Kidney (tissue), 14 donors: ENCODE data around the gene ANTXRL. TPM values are rescaled to one million over a fixed set of nuclear protein-coding genes. Genes with fewer than 3 reads are reported as not detected.
A peak's percentile ranks its signal among the peaks of the same experiment; 100 is the strongest.
"Not testable (repeated sequence)": the region's sequence is repeated elsewhere in the genome, so short reads cannot be mapped to it uniquely, and the experiment has no call there.

Experiments
- DNase-seq, 5 donors: peaks; one replicate each; pipeline ENCODE4 v3.0.0-alpha.2; 2013 to 2020
- FAIRE-seq: peaks from 2 replicates; lab custom pipeline; 2012; peaks lifted over from hg19 to GRCh38; lab: Jason Lieb, UNC
- H3K27ac ChIP-seq, 2 donors: one replicate each; pipeline ENCODE4 v1.7.0; 2013; ENCODE audit warnings: low read depth in 2 of 2, low read length in 2 of 2, inconsistent platforms in 1 of 2
- H3K27me3 ChIP-seq: one replicate; pipeline ENCODE4 v1.7.1; 2013; ENCODE audit warnings: low read length, inconsistent platforms; ENCODE audit not compliant: control insufficient read depth, insufficient read depth
- H3K36me3 ChIP-seq, 3 donors: one replicate each; pipeline versions ENCODE4 v1.7.0 to v1.7.1; 2013; ENCODE audit warnings: low read length in 3 of 3, control low read depth in 1 of 3, inconsistent platforms in 1 of 3; ENCODE audit not compliant: insufficient read depth in 3 of 3, control insufficient read depth in 2 of 3
- H3K4me1 ChIP-seq, 3 donors: one replicate each; pipeline versions ENCODE4 v1.7.0 to v1.7.1; 2013; ENCODE audit warnings: low read length in 3 of 3, inconsistent platforms in 1 of 3, low read depth in 1 of 3; ENCODE audit not compliant: control insufficient read depth in 2 of 3, insufficient read depth in 2 of 3
- H3K4me3 ChIP-seq, 3 donors: one replicate each; pipeline versions ENCODE4 v1.7.0 to v1.8.1; 2013; ENCODE audit warnings: low read length in 3 of 3, control low read depth in 1 of 3, inconsistent platforms in 1 of 3
- H3K9ac ChIP-seq, 3 donors: one replicate each; pipeline versions ENCODE4 v1.7.0 to v1.7.1; 2013; ENCODE audit warnings: low read length in 3 of 3, control low read depth in 1 of 3, inconsistent platforms in 1 of 3
- H3K9me3 ChIP-seq, 3 donors: one replicate each; pipeline versions ENCODE4 v1.7.0 to v1.7.1; 2013; ENCODE audit warnings: low read length in 3 of 3, control low read depth in 1 of 3, inconsistent platforms in 1 of 3; ENCODE audit not compliant: control insufficient read depth in 2 of 3, insufficient read depth in 1 of 3
- intact Hi-C: fragments of 100-400 bp; cut with DNase I; formaldehyde crosslinking; loops from one replicate; pipeline ENCODE4 v1.11.1; 2022
- polyA plus RNA-seq: library from polyadenylated mRNA; stranded (reverse); fragments of 350-450 nt; fragmentation: Illumina TruSeq; extraction: RNeasy Lipid Tissue Mini Kit (QIAGEN cat#74804); gene quantifications from one replicate; pipeline ENCODE4 v1.2.3, GENCODE V29; 2014; ENCODE audit warnings: low read depth, low replicate concordance; ENCODE audit not compliant: insufficient read depth
- total RNA-seq: library from RNA; stranded (reverse); fragmentation: NEBNext Ultra II Directional; extraction: Animal tissue kit (Norgen Biotek cat#: 25700); gene quantifications from one replicate; pipeline ENCODE4 v1.2.1, GENCODE V29; 2021
- TF ChIP-seq, protein P1 (sequence below): IDR thresholded peaks from 3 replicates; pipeline ENCODE4 v1.5.1; 2012; ENCODE audit warnings: mild to moderate bottlenecking, moderate library complexity, borderline replicate concordance; ENCODE audit not compliant: insufficient read depth; ENCODE audit errors: extremely low read depth
- donor health status: control.
- donor health status: control.
- donor health status: control.
- donor health status: control.
- donor health status: control.
- donor health status: DM: yes; HTN: yes; CAD: no.
- donor health status: Normal renal cell carcinoma (clear cell type).

The ANTXRL gene
- total and polyA plus RNA-seq, 2 donors from 2014 or later = 0.16 TPM; not detected in 1

DNA sequence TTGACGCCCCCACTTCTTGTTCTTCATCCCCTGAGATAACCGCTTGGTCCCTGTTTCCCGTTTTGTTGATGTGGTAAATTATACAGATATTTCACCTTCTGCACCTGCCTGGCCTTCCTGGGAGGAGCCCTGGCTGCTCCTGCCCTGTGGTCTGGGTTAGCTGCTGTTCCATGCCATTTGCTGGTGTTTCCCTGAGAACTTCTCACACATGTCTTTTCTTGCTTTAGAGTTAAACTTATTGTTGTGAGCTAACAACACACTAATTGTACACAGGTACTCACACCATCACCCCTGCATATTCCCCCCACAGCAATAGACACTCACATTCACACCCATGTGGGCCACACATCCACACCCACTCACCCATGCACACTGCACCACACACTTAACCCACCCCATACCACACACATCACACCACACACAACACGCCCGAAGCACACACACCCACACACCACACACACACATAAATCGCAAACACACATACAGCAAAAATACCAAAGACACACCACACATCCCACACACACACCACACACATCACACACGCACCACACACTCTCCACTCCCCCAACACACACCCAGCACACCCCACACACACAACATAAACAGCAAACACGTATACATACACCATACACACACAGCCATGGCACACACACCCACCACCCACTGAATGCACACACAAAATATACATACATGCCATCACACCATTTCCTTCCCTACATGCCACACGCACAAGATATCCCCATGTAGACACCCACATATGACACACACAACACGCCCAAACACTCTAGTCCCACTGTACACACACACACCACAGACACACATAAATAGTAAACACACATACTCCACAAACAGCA lies 19.4 kb upstream of the ANTXRL start:
- FAIRE-seq (no peak), DNase-seq (no peak)
- Histone ChIP-seq H3K9ac (no peak overlapping the region), H3K27ac (no peak overlapping the region), H3K4me1 (no peaks in the 10 kb centered on the region), H3K36me3 (no peaks in the 10 kb centered on the region), H3K27me3 (no peaks in the 10 kb centered on the region), H3K4me3 (no peak overlapping the region), H3K9me3 (no peaks in the 10 kb centered on the region)
- intact Hi-C loops = no loop called here
- TF ChIP-seq, protein P1, sequence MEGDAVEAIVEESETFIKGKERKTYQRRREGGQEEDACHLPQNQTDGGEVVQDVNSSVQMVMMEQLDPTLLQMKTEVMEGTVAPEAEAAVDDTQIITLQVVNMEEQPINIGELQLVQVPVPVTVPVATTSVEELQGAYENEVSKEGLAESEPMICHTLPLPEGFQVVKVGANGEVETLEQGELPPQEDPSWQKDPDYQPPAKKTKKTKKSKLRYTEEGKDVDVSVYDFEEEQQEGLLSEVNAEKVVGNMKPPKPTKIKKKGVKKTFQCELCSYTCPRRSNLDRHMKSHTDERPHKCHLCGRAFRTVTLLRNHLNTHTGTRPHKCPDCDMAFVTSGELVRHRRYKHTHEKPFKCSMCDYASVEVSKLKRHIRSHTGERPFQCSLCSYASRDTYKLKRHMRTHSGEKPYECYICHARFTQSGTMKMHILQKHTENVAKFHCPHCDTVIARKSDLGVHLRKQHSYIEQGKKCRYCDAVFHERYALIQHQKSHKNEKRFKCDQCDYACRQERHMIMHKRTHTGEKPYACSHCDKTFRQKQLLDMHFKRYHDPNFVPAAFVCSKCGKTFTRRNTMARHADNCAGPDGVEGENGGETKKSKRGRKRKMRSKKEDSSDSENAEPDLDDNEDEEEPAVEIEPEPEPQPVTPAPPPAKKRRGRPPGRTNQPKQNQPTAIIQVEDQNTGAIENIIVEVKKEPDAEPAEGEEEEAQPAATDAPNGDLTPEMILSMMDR = no peak

DNA sequence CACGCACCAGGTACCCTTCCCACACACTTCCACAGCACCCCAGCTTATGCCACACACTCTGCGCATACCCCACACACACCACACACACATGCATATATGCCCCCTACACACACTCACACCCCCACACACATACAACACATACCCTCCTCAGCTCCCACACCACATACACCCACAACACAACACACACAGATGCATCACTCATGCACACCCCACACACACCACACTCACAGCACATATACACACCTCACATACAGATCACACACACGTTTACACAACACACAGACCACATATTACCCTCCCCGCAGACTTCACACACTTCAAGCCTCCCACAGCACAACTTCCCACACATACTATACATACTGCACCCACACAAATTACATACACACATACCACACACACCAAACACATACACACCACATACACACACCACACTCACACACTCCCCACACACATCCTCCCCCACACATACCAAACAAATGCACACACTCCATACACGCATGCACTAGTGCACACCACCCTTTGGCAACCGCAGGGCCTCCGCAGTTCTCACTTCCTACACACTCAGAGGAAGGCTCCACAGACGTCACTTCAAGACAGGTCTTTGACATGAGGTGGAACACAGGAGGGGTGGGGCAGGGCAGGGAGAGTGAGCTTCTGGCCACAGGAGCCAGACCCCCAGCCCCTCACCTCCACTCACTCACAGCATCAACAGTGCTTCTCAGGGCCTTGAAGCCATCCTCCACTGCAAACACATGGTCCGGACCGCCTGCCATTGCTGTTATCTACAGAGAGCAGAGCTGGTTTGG lies 18.5 kb upstream of the ANTXRL start:
- FAIRE-seq (no peak), DNase-seq (peak in 1 of 5 donors; percentile 34)
- Histone ChIP-seq H3K27ac (no peak overlapping the region), H3K4me1 (no peaks in the 10 kb centered on the region), H3K36me3 (no peaks in the 10 kb centered on the region), H3K9ac (no peak overlapping the region), H3K4me3 (no peak overlapping the region), H3K27me3 (no peaks in the 10 kb centered on the region), H3K9me3 (no peaks in the 10 kb centered on the region)
- intact Hi-C loops = no loop called here
- TF ChIP-seq, protein P1 = no peak

DNA sequence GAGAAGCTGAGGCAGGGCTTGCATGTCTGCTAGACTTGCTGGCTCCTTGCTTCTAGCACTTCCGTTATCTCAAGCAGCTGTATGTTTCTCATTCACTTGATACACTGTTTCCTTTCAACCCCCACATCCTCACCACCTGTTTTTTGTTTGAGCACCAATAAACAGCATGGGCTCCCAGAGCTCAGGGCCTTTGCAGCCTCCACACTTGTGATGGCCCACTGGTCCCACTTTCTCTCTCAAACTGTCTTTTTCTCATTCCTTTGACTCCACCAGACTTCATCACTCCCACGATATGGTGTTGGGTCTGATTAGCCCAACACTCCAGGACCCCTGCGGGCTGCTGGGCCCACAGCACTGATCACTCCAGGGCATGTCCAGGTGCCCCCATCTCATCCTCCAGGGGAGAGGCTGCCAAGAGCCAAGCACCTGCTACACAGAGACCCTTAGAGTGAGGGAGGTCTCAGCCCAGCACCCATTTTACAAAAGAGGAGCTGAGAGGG lies 17.2 kb upstream of the ANTXRL start:
- intact Hi-C loops, FAIRE-seq, H3K9ac ChIP-seq, DNase-seq, H3K27ac ChIP-seq, H3K9me3 ChIP-seq, H3K4me1 ChIP-seq, H3K36me3 ChIP-seq, H3K27me3 ChIP-seq, H3K4me3 ChIP-seq: not testable (repeated sequence)
